ENCODE measurements around the gene CEP112. TPM values are rescaled to one million over a fixed set of nuclear protein-coding genes. Genes with fewer than 3 reads are reported as not detected.

Gene CEP112
- polyA plus RNA-seq, 1 donor (not counting 4 experiments of a cell fraction or from before 2014, with no cell fraction given), result 2.6 TPM

- dilution Hi-C loops (cut with MboI; ENCODE audit: extremely low pct_ligation_motif_present, low sequenced_read_pairs), result no loop called here
- H3K27ac ChIP-seq (ENCODE audit: control insufficient read depth, insufficient read depth, low read length), result no peak overlapping the region
- DNase-seq (ENCODE audit: low read depth, low spot score) (no peak), FAIRE-seq (no peak)
- H3K36me3 ChIP-seq (ENCODE audit: control insufficient read depth in 2 of 2, extremely low read depth in 1 of 2, insufficient read depth in 2 of 2, low read length in 2 of 2), result no peaks in the 10 kb centered on the region
- no peak overlapping the region for H3K9ac ChIP-seq (ENCODE audit: control insufficient read depth, extremely low read depth, insufficient read depth, low read length)
- H3K4me2 ChIP-seq (ENCODE audit: control insufficient read depth, extremely low read depth, insufficient read depth, low read depth, low read length), result no peak overlapping the region
- H3K9me1 ChIP-seq (ENCODE audit: control insufficient read depth, extremely low read depth, insufficient read depth, low read length), result no peaks in the 10 kb centered on the region
- no peaks in the 10 kb centered on the region for H3K4me1 ChIP-seq (ENCODE audit: control insufficient read depth, extremely low read depth, insufficient read depth, low read length)
- H3K4me3 ChIP-seq (ENCODE audit: control insufficient read depth in 2 of 3, extremely low read depth in 1 of 3, insufficient read depth in 2 of 3, low read depth in 1 of 3, low read length in 3 of 3), result no peak overlapping the region
- TF ChIP-seq CTCF (optimal IDR thresholded peaks at IDR 0.05 in 1 of 3, IDR thresholded peaks at IDR 0.05 in 1 of 3, conservative IDR thresholded peaks at IDR 0.05 in 1 of 3; ENCODE audit: extremely low read depth in 1 of 3, insufficient read depth in 2 of 3, low read length in 3 of 3) (no peak), EZH2 (IDR thresholded peaks at IDR 0.05; ENCODE audit: low read length) (no peak)
- no peak overlapping the region for H2AFZ ChIP-seq (ENCODE audit: control insufficient read depth, low read length)
- H3K27me3 ChIP-seq (ENCODE audit: control insufficient read depth, extremely low read depth, insufficient read depth, low read length), result no peaks in the 10 kb centered on the region
- no peaks in the 10 kb centered on the region for H3K9me3 ChIP-seq (ENCODE audit: control insufficient read depth, low read depth, low read length)
- no peaks in the 10 kb centered on the region for H3K79me2 ChIP-seq (ENCODE audit: control insufficient read depth, insufficient read depth, low read length)
- no peaks in the 10 kb centered on the region for H4K20me1 ChIP-seq (ENCODE audit: control insufficient read depth, extremely low read depth, insufficient read depth, low read length)
These were observed 20.8 kb downstream of the CEP112 start for GRCh38 chr17:66171172-66171571.

- no peak overlapping the region for H3K4me2 ChIP-seq (ENCODE audit: control insufficient read depth, extremely low read depth, insufficient read depth, low read depth, low read length)
- no peaks in the 10 kb centered on the region for H4K20me1 ChIP-seq (ENCODE audit: control insufficient read depth, extremely low read depth, insufficient read depth, low read length)
- TF ChIP-seq EZH2 (IDR thresholded peaks at IDR 0.05; ENCODE audit: low read length) (no peak), CTCF (optimal IDR thresholded peaks at IDR 0.05 in 1 of 3, IDR thresholded peaks at IDR 0.05 in 1 of 3, conservative IDR thresholded peaks at IDR 0.05 in 1 of 3; ENCODE audit: extremely low read depth in 1 of 3, insufficient read depth in 2 of 3, low read length in 3 of 3) (no peak)
- no peak overlapping the region for H3K9ac ChIP-seq (ENCODE audit: control insufficient read depth, extremely low read depth, insufficient read depth, low read length)
- H3K36me3 ChIP-seq (ENCODE audit: control insufficient read depth in 2 of 2, extremely low read depth in 1 of 2, insufficient read depth in 2 of 2, low read length in 2 of 2), result no peaks in the 10 kb centered on the region
- no peak overlapping the region for H3K4me3 ChIP-seq (ENCODE audit: control insufficient read depth in 2 of 3, extremely low read depth in 1 of 3, insufficient read depth in 2 of 3, low read depth in 1 of 3, low read length in 3 of 3)
- no peak for DNase-seq (ENCODE audit: low read depth, low spot score)
- no peaks in the 10 kb centered on the region for H3K9me3 ChIP-seq (ENCODE audit: control insufficient read depth, low read depth, low read length)
- no peaks in the 10 kb centered on the region for H3K79me2 ChIP-seq (ENCODE audit: control insufficient read depth, insufficient read depth, low read length)
- no peak overlapping the region for H2AFZ ChIP-seq (ENCODE audit: control insufficient read depth, low read length)
- no peak for FAIRE-seq
- no peaks in the 10 kb centered on the region for H3K9me1 ChIP-seq (ENCODE audit: control insufficient read depth, extremely low read depth, insufficient read depth, low read length)
- no peaks in the 10 kb centered on the region for H3K27me3 ChIP-seq (ENCODE audit: control insufficient read depth, extremely low read depth, insufficient read depth, low read length)
- dilution Hi-C loops (cut with MboI; ENCODE audit: extremely low pct_ligation_motif_present, low sequenced_read_pairs), result no loop called here
- H3K4me1 ChIP-seq (ENCODE audit: control insufficient read depth, extremely low read depth, insufficient read depth, low read length), result no peaks in the 10 kb centered on the region
- no peak overlapping the region for H3K27ac ChIP-seq (ENCODE audit: control insufficient read depth, insufficient read depth, low read length)
These were observed 22.1 kb downstream of the CEP112 start for GRCh38 chr17:66169839-66170238.

Data from keratinocyte (primary cell).